Measurements from ENCODE around the gene RNF141. TPM values are rescaled to one million over a fixed set of nuclear protein-coding genes. Genes with fewer than 3 reads are reported as not detected.

Gene RNF141
- total RNA-seq, 4 donors from 2014 or later, result 28.1 to 35.1 (median 33.5) TPM

DNA sequence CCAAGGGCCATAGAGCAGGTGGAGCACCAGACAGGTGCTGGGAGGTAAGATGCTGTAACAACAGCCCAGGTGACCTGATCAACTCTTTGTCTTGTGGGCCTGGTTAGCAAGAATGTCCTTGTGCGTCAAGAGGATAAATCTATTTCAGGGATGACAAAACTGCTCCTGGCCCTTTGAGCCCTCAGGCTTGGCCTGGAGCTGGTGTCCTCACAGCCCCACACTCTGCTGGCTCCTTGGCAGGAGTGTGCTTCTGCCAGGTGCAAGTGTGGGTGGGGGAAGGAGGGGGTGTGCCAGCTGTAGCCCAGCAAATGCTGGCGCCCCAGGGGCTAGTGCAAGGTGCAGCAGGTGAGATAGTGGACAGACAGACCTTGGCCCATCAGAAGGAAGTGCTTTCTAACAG lies 66.4 kb downstream of the RNF141 start:
- peak in 1 of 3 donors; percentile 18 for DNase-seq
- no peaks in the 10 kb centered on the region for H3K9me3 ChIP-seq
- no peak for TF ChIP-seq POLR2A (IDR thresholded peaks at IDR 0.05)
- TF ChIP-seq, protein P1, sequence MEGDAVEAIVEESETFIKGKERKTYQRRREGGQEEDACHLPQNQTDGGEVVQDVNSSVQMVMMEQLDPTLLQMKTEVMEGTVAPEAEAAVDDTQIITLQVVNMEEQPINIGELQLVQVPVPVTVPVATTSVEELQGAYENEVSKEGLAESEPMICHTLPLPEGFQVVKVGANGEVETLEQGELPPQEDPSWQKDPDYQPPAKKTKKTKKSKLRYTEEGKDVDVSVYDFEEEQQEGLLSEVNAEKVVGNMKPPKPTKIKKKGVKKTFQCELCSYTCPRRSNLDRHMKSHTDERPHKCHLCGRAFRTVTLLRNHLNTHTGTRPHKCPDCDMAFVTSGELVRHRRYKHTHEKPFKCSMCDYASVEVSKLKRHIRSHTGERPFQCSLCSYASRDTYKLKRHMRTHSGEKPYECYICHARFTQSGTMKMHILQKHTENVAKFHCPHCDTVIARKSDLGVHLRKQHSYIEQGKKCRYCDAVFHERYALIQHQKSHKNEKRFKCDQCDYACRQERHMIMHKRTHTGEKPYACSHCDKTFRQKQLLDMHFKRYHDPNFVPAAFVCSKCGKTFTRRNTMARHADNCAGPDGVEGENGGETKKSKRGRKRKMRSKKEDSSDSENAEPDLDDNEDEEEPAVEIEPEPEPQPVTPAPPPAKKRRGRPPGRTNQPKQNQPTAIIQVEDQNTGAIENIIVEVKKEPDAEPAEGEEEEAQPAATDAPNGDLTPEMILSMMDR (IDR thresholded peaks at IDR 0.05), result no peak
- no peaks in the 10 kb centered on the region for H3K27me3 ChIP-seq
- H3K36me3 ChIP-seq, result no peaks in the 10 kb centered on the region
- H3K27ac ChIP-seq, result no peak overlapping the region
- no peaks in the 10 kb centered on the region for H3K4me1 ChIP-seq
- H3K4me3 ChIP-seq, result no peak overlapping the region

DNA sequence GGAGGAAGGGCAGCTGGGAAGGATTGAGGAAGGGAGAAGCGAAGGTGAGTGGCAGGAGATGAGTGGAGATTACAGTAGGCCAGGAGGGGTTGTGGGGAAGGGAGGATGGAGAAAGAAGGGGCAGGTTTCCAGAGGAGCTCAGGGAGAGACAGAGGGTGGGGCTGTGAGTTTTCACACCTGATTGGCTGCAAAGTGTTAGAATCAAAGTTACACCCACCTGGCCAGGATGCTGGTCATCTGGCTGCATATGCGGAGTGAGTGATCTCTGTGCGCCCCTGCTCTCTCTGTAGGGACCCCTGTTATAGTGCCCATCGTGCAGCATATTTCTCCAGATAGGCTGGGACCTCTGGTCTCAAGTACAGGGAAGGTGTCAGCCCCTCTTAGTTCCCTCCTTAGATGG lies 67.6 kb downstream of the RNF141 start:
- Histone ChIP-seq H3K36me3 (no peaks in the 10 kb centered on the region), H3K4me3 (no peak overlapping the region), H3K27ac (no peak overlapping the region), H3K4me1 (no peaks in the 10 kb centered on the region), H3K9me3 (no peaks in the 10 kb centered on the region), H3K27me3 (no peaks in the 10 kb centered on the region)
- peak in 1 of 3 donors; percentile 23 for DNase-seq
- TF ChIP-seq POLR2A (IDR thresholded peaks at IDR 0.05), result no peak

DNA sequence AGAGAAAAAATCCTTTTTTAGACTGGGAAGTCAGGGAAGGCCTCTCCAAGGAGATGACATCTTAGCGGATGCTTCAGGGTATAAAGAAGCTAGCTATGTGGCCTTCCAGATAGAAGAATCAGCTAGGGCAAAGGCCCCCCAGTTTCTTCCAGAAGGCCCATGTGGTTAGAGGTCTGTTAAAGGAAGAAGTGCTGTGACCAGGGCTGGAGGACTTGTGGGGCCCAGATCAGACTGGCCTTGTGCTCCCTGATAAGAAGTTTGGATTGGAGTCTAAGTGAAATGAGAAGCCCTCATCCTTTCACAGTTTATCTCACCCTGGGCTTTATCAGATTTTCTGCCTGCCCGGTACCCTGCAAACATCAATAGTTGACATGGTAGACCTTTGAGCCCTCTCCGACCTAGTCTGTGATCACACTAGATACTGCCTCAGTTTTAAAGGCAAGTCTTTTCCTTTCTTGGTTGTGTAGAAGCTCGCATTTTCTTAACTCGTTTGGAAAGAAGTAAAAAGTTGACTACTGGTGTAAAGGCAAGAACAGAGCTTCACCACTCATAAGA lies 78.2 kb downstream of the RNF141 start:
- Histone ChIP-seq H3K27ac (no peak overlapping the region), H3K4me1 (peaks cover 0 to 10% (median 4%) of the 10 kb centered on the region in 4 donors)
- DNase-seq, result no peak

More for the DNA sequence above, 78.2 kb downstream of the RNF141 start:
- Histone ChIP-seq H3K4me3 (no peak overlapping the region), H3K27me3 (no peaks in the 10 kb centered on the region), H3K9me3 (no peaks in the 10 kb centered on the region), H3K36me3 (peaks cover 0 to 16% (median 0%) of the 10 kb centered on the region in 3 donors)
- TF ChIP-seq POLR2A (IDR thresholded peaks at IDR 0.05), result no peak

Other genes with a start within 250 kb of the RNF141 start
- 10 to 100 TPM; 52.7 to 70.1 (median 56.7) TPM for gene SBF2, start 247.0 kb downstream of the RNF141 start, total RNA-seq
- 100 to 1,000 TPM in 2 of 4 donors, 10 to 100 TPM in 2; 75.5 to 323 (median 106) TPM for gene ADM, start 236.1 kb downstream of the RNF141 start, total RNA-seq
- 10 to 100 TPM; 12.4 to 28.9 (median 17.6) TPM for gene AMPD3, start 85.9 kb downstream of the RNF141 start, total RNA-seq
- gene LYVE1, start 27.5 kb upstream of the RNF141 start, total RNA-seq, result 10 to 100 TPM in 3 of 4 donors, 1 to 10 TPM in 1; 4.1 to 50.3 (median 21.4) TPM
- 10 to 100 TPM in 2 of 4 donors, 1 to 10 TPM in 2; 4.2 to 44.6 (median 11.8) TPM for gene IRAG1, start 152.6 kb upstream of the RNF141 start, total RNA-seq
- gene CTR9, start 210.1 kb upstream of the RNF141 start, total RNA-seq, result 10 to 100 TPM; 15.0 to 31.0 (median 22.4) TPM

Measured in Peyer's patch (tissue), 4 donors.